GM19035 (cell line): Measurements from ENCODE around the gene SUMO2.
"Not testable (repeated sequence)": the region's sequence is repeated elsewhere in the genome, so short reads cannot be mapped to it uniquely, and the experiment has no call there.

ENCODE experiments used
- ATAC-seq: cut with Tn5 transposase; IDR thresholded peaks from one replicate; pipeline ENCODE4 v1.9.1; 2021; ENCODE audit not compliant: unreplicated experiment

The SUMO2 gene

GRCh38 chr17:75182569-75183436 is at the start of gene SUMO2:
Gene SUMO2, minus strand, starts transcription at chr17:75182959. Its CDS starts 125 bp downstream, at chr17:75182834.
- ATAC-seq, result peak; percentile 76

DNA sequence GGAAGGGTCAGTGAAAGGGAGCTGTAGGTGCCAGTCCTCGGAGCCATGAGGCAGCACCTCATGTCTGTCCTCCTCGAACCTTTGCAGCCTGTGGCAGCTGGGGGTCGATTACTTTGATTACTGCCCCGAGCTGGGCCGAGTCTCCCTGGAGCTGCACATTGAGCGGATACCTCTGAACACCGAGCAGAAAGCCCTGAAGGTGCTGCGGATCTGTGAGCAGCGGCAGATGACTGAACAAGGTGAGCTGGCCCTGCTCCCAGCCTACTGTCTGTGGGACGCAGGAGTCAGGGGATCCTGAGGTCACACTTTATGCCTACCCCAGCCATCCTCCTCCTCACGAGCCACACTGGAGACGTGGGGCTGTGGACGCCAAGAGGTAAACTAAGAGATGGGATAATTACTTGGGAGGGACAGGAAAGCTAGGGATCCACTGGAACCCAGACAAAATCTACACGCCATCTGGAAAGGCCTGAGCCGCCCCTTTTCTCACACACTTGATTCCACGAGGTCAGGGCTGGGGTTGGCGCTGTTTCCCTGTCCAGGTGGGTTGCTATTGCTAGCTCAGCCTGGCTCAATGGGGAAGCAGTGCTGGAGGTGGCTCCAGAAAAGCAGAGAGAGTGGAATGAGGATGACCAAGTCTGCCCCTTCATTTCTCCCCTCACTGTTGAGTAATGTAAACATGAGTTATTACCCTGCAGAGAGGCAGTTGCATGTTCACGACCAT is 49.1 kb upstream of the SUMO2 start:
- no peak for ATAC-seq

GRCh38 chr17:75231071-75231470 is 48.3 kb upstream of the SUMO2 start:
- no peak for ATAC-seq

GRCh38 chr17:75228847-75229246 is 46.1 kb upstream of the SUMO2 start:
- ATAC-seq, result no peak

DNA sequence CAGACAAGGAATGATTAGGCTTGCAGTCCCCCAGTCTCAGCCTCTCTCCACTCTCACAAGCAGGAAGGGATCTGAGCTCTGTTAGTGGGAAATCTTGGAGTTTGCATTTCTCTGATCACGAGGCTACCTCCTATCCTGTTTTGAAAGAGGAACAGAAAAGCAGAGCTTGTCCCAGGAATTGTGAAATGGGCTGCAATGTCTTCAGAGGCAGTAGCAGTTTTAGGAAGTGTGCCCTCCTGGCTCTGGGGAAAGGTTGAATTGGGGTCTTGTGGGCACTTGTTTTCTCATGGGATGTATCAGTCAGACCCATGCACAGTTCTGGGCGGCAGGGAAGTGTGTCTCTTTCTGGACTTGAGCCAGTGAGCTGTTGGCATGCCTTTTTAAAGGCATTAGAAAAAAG is 45.5 kb upstream of the SUMO2 start:
- no peak for ATAC-seq

GRCh38 chr17:75227729-75228128 is 45.0 kb upstream of the SUMO2 start:
- ATAC-seq, result no peak

DNA sequence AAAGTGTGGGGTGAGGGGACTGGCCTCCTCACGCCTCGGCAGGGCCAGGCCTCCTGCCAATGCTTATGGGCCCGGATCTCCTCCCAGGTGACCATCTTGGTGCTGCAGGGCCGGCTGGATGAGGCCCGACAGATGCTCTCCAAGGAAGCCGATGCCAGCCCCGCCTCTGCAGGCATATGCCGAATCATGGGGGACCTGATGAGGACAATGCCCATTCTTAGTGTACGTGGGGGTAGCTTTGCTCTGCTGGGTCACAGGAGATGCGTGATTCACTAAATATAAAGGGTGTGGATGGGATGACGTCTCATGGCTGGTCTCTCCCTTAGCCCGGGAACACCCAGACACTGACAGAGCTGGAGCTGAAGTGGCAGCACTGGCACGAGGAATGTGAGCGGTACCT is 42.3 kb upstream of the SUMO2 start:
- no peak for ATAC-seq

- no peak for ATAC-seq
Observed at GRCh38 chr17:75219815-75220214, 37.1 kb upstream of the SUMO2 start.

- no peak for ATAC-seq
Observed at GRCh38 chr17:75218131-75218530, 35.4 kb upstream of the SUMO2 start.

DNA sequence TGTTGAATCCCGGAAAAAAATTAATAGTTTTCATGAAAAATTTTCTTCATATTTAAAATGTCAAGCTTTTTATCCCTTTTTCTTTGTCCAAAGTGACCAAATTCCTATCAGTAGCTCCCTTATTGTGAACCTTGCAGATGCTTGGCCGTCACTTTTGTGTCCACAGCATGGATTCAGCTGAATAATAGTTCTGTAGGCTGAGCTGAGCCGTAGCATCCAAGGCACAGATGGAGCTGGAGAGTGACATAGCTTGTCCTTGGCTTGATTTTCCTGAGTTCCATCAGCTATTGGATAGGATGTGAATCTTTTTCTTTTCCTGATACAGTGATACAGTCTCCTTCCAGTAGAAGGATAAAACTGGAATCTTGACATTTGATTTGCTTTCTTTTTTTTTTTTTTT is 26.3 kb upstream of the SUMO2 start:
- ATAC-seq, result no peak

DNA sequence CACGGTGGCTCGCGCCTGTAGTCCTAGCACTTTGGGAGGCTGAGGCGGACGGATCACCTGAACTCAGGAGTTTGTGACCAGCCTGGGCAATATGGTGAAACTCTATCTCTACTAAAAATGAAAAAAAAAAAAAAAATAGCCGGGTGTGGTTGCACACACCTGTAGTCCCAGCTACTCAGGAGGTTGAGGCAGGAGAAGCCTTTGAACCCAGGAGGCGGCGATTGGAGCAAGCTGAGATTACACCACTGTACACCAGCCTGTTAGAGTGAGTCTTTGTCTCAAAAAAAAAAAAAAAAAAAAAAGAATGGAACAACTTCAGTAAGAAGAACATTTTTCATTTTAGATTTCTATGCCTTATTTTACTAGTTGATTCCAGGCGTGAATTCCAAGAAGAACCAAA is 25.4 kb upstream of the SUMO2 start:
- no peak for ATAC-seq

DNA sequence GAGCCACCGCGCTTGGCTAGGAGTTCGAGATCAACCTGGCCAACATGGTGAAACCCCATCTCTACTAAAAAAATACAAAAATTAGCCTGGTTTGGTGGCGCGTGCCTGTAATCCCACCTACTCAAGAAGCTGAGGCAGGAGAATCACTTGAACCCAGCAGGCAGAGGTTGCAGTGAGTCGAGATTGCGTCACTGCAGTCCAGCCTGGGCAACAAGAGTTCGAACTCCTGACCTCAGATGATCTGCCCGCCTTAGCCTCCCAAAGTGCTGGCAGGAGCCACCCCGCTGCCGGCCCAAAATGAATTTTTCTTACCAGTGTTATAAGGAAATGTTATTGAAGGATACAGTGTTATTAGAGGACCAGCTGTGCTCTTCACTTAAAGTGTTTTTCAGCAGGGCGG is 25.0 kb upstream of the SUMO2 start:
- ATAC-seq, result no peak

DNA sequence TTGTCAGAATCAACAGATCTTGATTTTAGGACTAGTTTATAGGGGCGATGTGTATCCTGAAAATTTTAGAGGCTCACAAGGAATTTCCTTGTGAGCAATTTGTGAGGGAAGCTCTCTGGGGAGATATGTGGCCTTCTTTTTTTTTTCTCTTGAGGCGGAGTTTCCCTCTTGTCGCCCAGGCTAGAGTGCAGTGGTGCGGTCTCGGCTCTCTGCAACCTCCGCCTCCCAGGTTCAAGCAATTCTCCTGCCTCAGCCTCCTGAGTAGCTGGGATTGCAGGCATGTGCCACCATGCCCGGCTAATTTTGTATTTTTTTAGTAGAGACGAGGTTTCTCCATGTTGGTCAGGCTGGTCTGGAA is 24.3 kb upstream of the SUMO2 start:
- ATAC-seq, result not testable (repeated sequence)

GRCh38 chr17:75205793-75206163 is 23.0 kb upstream of the SUMO2 start:
- no peak for ATAC-seq

GRCh38 chr17:75205037-75205792 is 22.5 kb upstream of the SUMO2 start, which contains the start of gene NUP85:
Gene NUP85, plus strand, starts transcription at chr17:75205679. Its CDS starts 83 bp downstream, at chr17:75205762.
- ATAC-seq, result peak; percentile 78

DNA sequence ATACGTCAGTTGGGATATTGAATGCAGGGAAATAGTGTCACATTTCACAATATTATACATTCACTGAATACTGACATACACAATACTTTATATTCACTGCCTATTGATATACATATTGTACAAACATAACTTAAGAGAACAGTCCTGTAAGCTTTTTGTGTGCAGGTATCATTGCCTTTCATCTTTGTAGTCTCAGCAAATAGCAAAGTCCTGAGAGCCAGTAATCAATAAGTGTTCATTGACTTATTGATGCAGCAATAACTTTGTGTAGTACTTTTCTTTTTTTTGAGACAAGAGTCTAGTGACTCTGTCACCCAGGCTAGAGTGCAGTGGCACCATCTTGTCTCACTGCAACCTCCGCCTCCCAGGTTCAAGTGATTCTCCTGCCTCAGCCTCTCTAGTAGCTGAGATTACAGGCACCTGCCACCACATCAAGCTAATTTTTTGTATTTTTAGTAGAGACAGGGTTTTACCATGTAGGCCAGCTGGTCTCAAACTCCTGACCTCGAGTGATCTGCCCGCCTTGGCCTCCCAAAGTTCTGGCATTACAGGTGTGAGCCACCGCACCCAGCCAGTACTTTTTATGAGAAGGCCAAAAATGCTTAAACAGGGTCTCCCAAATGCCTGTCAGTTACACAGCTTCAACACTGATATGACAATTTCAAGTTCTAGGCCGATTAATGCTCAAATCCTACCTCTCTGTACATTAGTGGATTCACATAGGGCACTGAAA is 17.3 kb upstream of the SUMO2 start:
- ATAC-seq, result no peak

GRCh38 chr17:75194879-75195278 is 12.1 kb upstream of the SUMO2 start:
- no peak for ATAC-seq

DNA sequence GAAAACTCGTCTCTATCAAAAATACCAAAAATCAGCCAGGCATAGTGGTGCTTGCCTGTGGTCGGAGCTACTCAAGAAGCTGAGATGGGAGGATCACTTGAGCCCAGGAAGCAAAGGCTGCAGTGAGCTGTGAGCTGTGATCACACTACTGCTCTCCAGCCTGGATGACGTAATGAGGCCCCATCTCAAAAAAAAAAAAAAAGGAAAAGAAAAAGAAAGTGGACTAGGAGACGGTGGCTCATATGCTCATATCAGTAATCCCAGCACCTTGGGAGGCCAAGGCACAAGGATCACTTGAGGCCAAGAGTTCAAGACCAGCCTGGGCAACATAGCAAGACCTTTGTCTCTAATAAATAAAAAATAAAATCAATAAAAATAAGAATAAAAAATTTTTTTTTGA is 8.8 kb upstream of the SUMO2 start:
- ATAC-seq, result no peak

GRCh38 chr17:75188614-75189013 is 5.9 kb upstream of the SUMO2 start:
- ATAC-seq, result no peak

DNA sequence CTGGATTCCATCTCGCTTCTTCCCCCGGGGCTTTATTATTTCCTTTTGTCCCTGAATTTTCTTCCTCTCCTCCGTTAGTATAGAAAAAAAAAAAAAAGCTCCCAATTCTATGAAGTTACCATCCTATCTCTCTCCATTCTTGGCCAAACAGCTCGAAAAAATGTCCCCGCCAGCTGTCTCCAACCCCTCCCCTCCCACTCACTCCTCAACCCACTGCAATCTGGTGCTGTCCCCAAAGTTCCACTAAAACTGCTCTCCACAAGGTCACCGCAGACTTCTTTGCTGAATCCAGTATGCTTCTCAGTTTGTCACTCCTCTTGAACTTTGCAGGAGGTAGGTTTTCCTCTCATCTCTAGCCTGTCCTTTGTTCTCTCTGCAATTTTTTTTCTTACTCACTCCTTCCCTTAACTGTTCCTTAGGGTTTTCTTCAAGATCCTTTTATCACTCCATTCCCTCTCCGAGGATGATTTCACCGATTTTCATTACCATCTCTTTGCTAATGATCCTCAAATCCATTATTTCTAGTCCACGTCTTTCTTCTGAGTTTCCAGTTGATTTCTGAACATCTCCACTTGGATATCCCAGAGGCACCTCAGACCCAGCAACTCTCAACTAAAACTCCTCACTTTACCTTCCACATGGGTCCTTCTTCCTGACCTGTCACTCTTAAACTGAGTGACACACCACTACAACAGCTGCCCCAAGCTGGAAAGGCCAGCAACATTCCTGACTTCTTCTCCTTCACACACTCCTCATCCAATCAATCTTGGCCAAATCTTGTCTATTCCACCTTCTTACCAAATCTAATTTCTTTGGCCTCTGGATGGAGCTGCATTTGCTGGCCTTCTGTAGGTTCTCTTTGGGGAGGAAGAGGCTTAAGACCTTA is 1.5 kb upstream of the SUMO2 start:
- ATAC-seq, result no peak
